ENCODE measurements around the gene KCNN3. TPM values are rescaled to one million over a fixed set of nuclear protein-coding genes. Genes with fewer than 3 reads are reported as not detected.

Gene KCNN3
- total and polyA plus RNA-seq, 4 donors = 0.47 to 4.9 (median 1.9) TPM

GRCh38 chr1:154739654-154740053 lies 130.4 kb downstream of the KCNN3 start:
- 86 to 93% methylated on average over 2 of the region's 2 CpGs for WGBS, 2 donors
- no peak overlapping the region for H3K4me3 ChIP-seq
- no peaks in the 10 kb centered on the region for H3K9me3 ChIP-seq (ENCODE audit: control insufficient read depth in 4 of 4, insufficient read depth in 3 of 4, low read length in 3 of 4)
- H3K9ac ChIP-seq (ENCODE audit: insufficient read depth in 1 of 2, low read length in 2 of 2) = no peak overlapping the region
- H3K27ac ChIP-seq (ENCODE audit: low read depth in 1 of 2, low read length in 1 of 2) = no peak overlapping the region
- no peak for DNase-seq
- no peaks in the 10 kb centered on the region for H3K36me3 ChIP-seq (ENCODE audit: control insufficient read depth in 4 of 4, insufficient read depth in 4 of 4, low read length in 4 of 4)
- ATAC-seq (ENCODE audit: insufficient read depth, low FRiP score) = no peak
- no peaks in the 10 kb centered on the region for H3K4me1 ChIP-seq (ENCODE audit: control insufficient read depth in 5 of 5, insufficient read depth in 5 of 5, low read length in 5 of 5)
- peaks cover 0 to 5% (median 0%) of the 10 kb centered on the region in 3 donors for H3K27me3 ChIP-seq (ENCODE audit: control insufficient read depth in 3 of 3, insufficient read depth in 3 of 3, low read length in 2 of 3)
- no peak for TF ChIP-seq CTCF (IDR thresholded peaks at IDR 0.05; ENCODE audit: control extremely low read depth, extremely low read depth)

- no peak overlapping the region for H3K27ac ChIP-seq (ENCODE audit: low read depth in 1 of 2, low read length in 1 of 2)
- no peak overlapping the region for H3K9ac ChIP-seq (ENCODE audit: insufficient read depth in 1 of 2, low read length in 2 of 2)
- DNase-seq (no peak), ATAC-seq (ENCODE audit: insufficient read depth, low FRiP score) (no peak)
- peaks cover 0 to 5% (median 0%) of the 10 kb centered on the region in 5 donors for H3K4me1 ChIP-seq (ENCODE audit: control insufficient read depth in 5 of 5, insufficient read depth in 5 of 5, low read length in 5 of 5)
- no peaks in the 10 kb centered on the region for H3K9me3 ChIP-seq (ENCODE audit: control insufficient read depth in 4 of 4, insufficient read depth in 3 of 4, low read length in 3 of 4)
- no peaks in the 10 kb centered on the region for H3K36me3 ChIP-seq (ENCODE audit: control insufficient read depth in 4 of 4, insufficient read depth in 4 of 4, low read length in 4 of 4)
- no peak for TF ChIP-seq CTCF (IDR thresholded peaks at IDR 0.05; ENCODE audit: control extremely low read depth, extremely low read depth)
- peaks cover 0 to 5% (median 0%) of the 10 kb centered on the region in 3 donors for H3K27me3 ChIP-seq (ENCODE audit: control insufficient read depth in 3 of 3, insufficient read depth in 3 of 3, low read length in 2 of 3)
- 75 to 79% methylated on average over 6 of the region's 6 CpGs for WGBS, 2 donors
- H3K4me3 ChIP-seq = no peak overlapping the region
These were observed 133.2 kb downstream of the KCNN3 start for GRCh38 chr1:154736841-154737240.

GRCh38 chr1:154735804-154736168 lies 134.3 kb downstream of the KCNN3 start:
- Histone ChIP-seq H3K9me3 (ENCODE audit: control insufficient read depth in 4 of 4, insufficient read depth in 3 of 4, low read length in 3 of 4) (no peaks in the 10 kb centered on the region), H3K4me3 (no peak overlapping the region), H3K36me3 (ENCODE audit: control insufficient read depth in 4 of 4, insufficient read depth in 4 of 4, low read length in 4 of 4) (no peaks in the 10 kb centered on the region), H3K9ac (ENCODE audit: insufficient read depth in 1 of 2, low read length in 2 of 2) (no peak overlapping the region), H3K4me1 (ENCODE audit: control insufficient read depth in 5 of 5, insufficient read depth in 5 of 5, low read length in 5 of 5) (peaks cover 0 to 7% (median 2%) of the 10 kb centered on the region in 5 donors), H3K27ac (ENCODE audit: low read depth in 1 of 2, low read length in 1 of 2) (no peak overlapping the region), H3K27me3 (ENCODE audit: control insufficient read depth in 3 of 3, insufficient read depth in 3 of 3, low read length in 2 of 3) (peaks cover 0 to 5% (median 0%) of the 10 kb centered on the region in 3 donors)
- TF ChIP-seq CTCF (IDR thresholded peaks at IDR 0.05; ENCODE audit: control extremely low read depth, extremely low read depth) = no peak
- no peak for ATAC-seq (ENCODE audit: insufficient read depth, low FRiP score)
- 44 to 81% methylated on average over 4 of the region's 4 CpGs for WGBS, 2 donors
- no peak for DNase-seq

Data from lung (tissue), 12 donors.